ENCODE results near the gene NR2C1. TPM values are rescaled to one million over a fixed set of nuclear protein-coding genes. Genes with fewer than 3 reads are reported as not detected.

Gene NR2C1
- total RNA-seq, 4 donors from 2014 or later = 23.3 to 67.1 (median 27.7) TPM

DNA sequence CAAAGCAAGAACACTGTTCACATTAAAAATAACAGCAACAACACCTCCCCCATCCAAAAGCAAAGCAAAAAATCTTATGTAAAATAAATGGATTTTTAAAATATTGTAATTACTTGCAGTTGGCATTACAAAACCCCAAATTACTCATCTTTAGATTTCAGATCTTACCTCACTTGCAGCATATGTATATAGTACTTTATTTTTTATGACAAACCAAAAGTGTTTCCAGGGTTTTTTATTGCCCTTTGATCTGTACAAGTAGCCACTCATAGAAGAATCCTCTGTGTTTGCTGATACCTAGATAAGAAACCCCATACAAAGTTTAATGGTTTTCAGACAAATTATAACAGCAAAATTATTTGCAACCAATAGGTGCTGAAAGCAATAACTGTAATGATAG is 12.2 kb upstream of the NR2C1 start:
- no peak for TF ChIP-seq CTCF (IDR thresholded peaks at IDR 0.05)
- no peak for ATAC-seq (ENCODE audit: low FRiP score)

DNA sequence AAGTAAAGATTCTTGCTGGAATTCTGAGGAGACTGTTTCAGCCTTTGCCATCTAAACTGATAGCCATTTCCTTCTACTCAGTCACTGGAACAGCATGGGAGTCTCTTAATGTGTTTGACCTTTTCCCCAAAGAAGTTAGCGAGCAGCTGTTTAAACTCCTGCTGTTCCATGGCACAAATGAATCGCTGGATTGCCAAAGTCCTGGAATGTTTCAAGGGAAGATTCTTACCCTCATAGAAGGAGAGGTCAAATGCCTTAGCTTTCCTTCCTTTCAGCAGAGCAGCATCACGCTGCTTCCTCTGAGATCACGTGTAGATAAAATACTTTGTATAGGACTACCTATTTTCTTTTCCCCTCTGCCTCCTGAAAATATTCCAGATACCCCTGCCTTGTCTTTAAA is 10.5 kb upstream of the NR2C1 start:
- no peak for TF ChIP-seq CTCF (IDR thresholded peaks at IDR 0.05)
- DNase-seq (ENCODE audit: low spot score) = no peak
- peak; percentile 82 for ATAC-seq (ENCODE audit: low FRiP score)

More for the DNA sequence above, 12.2 kb upstream of the NR2C1 start:
- DNase-seq (ENCODE audit: low spot score) = no peak

- no peak for DNase-seq (ENCODE audit: low spot score)
- TF ChIP-seq CTCF (IDR thresholded peaks at IDR 0.05) = no peak
- ATAC-seq (ENCODE audit: low FRiP score) = peak; percentile 39
Observed at GRCh38 chr12:95083471-95083870, 10.1 kb upstream of the NR2C1 start.

DNA sequence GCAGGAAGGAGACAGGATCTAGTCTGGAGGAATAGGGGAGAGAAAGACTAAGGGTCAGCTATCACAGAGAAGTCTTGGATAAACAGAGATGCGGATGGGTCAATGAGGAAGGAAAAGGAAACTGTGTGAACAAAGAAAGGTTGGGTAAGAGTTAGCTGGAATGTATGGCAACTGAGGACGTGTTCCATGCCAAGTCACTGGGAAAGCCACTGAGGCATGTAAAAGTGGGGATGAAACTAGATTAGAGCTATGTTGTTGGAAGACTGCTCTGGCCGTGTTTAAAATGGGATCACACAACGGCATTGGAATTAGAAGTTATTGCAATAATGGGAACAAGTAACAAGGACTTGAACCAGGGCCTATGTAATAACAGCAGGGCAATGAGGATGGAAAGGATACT is 3.9 kb upstream of the NR2C1 start:
- no peak for TF ChIP-seq CTCF (IDR thresholded peaks at IDR 0.05)
- ATAC-seq (ENCODE audit: low FRiP score) = no peak

GRCh38 chr12:95074766-95075165 is 1.3 kb upstream of the NR2C1 start:
- ATAC-seq (ENCODE audit: low FRiP score) (no peak), DNase-seq (ENCODE audit: low spot score) (no peak)
- no peak for TF ChIP-seq CTCF (IDR thresholded peaks at IDR 0.05)

More for the DNA sequence above, 3.9 kb upstream of the NR2C1 start:
- DNase-seq (ENCODE audit: low spot score) = no peak

GRCh38 chr12:95073698-95074520 is 491 bp upstream of the NR2C1 start:
- no peak for DNase-seq (ENCODE audit: low spot score)
- no peak for TF ChIP-seq CTCF (IDR thresholded peaks at IDR 0.05)
- no peak for ATAC-seq (ENCODE audit: low FRiP score)

- no peak for ATAC-seq (ENCODE audit: low FRiP score)
- DNase-seq (ENCODE audit: low spot score) = no peak
- TF ChIP-seq CTCF (IDR thresholded peaks at IDR 0.05) = no peak
Observed at GRCh38 chr12:95070378-95070777, 3.0 kb downstream of the NR2C1 start.

All from omental fat pad (tissue), 4 donors.